ENCODE data around the gene MOV10L1. TPM values are rescaled to one million over a fixed set of nuclear protein-coding genes. Genes with fewer than 3 reads are reported as not detected.

The MOV10L1 gene
- total RNA-seq (2022; extraction: Qiagen RNA extraction): 0.10 TPM in 1 of 5 replicates, not detected in the others

DNA sequence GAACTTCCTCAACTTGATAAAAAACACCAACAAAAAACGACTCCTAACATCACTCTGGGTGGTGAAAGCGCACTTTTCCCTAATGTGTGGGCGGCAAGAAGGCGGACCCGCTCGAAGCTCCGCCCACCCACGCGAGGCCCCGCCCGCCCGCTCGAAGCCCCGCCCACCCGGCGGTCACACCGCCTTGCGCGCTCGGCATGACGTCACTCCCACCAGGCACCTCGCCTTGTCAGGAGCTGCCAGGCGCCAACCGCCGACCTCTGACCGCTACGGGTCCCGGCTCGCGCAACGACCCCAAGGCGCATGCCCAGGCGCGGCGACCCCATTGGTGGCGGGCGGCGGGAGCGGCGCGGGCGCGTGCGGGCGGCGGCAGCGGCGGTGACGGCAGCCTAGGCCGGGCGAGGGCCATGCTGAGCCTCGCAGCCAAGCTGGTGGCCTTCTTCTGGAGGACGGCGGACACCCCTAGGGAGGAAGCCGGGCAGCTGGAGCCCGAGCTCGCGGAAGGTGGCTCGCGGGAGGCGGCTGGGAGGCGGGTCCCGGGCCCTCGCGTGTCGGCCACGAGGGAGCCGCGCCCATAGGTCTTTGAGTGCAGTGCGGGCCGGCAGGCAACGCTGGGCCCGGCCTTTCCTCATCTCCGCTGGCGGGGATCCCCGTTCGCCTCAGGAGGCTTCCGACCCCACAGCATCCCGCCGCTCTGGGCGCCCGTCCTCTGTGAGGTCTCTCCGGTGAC is at the start of gene MOV10L1:
Gene MOV10L1 (plus strand): TSS at position 325 of the 730 bp plus-strand sequence. CDS start 83 bp downstream, at position 408.

DNA sequence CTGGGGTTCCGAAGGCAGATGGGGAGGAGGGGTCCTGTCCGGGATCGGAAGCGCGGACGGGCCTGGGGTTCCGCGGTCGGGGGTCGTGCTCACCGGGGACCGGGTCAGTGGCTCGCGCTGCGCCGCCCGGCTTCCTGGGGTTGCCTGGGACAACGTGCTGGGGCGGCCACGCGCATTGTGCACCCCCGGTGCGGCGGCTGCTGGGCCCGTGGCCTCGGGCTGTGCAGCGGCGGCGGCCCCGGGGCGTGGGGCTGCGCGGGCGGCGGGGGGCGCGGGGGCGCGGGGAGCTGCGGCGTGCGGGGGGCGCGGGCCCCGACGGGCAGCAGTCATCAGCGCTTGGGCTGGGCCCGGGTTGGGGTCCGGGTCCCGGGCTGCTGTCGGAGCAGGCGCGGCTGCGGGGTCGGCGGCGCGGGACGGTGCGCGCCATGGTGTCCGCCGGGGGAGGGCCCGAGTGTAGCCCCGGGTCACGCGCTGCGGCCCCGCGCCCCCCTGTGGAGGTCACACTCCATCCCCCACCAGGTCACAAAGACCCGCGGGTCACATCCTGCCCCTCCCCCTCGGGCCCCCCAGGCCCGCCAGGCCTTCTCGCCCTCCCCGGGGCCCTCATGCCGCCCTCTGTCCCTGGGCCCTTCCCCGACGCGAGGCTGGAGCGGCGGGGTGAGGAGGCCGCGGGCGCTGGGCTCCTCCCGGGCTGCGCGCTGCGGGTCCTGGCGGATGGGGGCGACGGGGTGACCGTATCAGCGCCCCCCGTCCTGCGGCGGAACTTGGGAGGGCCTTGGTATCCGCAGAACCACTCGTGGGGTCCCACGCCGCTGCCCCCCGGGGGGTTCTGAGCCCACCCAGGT is 31.5 kb upstream of the MOV10L1 start, which contains the start of gene TTLL8:
Gene TTLL8 (minus strand): TSS at position 238 of the 845 bp plus-strand sequence.

DNA sequence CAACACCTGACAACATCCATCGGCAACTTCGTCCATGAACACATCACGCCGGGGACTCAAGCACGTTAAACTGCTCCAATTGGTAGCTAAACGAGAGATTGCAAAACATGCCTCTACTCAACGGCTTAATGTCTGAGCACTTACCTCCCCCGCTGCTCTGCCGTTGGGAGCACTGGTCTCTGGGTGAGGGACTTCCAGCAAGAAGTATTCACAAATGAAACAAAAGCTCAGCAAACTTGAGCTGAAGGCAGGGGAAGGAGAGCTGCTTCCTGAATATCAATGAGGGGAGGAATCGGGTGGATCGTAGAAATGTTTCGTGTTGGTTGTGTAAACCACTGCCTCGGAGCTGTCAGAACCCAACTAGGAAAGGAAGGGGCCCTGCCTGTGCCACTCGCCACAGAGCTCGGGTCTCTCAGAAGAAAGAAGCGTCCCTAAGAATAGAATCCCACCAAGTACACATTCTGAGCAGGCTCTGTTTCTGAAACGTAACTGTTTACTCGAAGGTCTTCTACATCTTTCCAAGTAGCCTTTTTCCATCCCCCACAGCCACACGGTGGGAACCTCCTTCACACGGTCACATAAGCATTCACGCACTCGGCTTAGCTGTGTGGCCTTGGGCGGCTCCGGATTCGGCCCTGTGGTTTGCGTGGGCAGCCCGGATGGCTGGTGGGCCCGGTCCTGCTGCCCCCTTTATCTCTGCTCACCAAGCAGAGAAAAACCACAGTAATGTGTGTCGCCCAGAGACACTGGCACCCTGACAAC is 4.4 kb upstream of the MOV10L1 start, which contains the start of gene MLC1:
Gene MLC1 (minus strand): TSS at position 216 of the 762 bp plus-strand sequence. CDS start 524 bp downstream, outside the sequence.

DNA sequence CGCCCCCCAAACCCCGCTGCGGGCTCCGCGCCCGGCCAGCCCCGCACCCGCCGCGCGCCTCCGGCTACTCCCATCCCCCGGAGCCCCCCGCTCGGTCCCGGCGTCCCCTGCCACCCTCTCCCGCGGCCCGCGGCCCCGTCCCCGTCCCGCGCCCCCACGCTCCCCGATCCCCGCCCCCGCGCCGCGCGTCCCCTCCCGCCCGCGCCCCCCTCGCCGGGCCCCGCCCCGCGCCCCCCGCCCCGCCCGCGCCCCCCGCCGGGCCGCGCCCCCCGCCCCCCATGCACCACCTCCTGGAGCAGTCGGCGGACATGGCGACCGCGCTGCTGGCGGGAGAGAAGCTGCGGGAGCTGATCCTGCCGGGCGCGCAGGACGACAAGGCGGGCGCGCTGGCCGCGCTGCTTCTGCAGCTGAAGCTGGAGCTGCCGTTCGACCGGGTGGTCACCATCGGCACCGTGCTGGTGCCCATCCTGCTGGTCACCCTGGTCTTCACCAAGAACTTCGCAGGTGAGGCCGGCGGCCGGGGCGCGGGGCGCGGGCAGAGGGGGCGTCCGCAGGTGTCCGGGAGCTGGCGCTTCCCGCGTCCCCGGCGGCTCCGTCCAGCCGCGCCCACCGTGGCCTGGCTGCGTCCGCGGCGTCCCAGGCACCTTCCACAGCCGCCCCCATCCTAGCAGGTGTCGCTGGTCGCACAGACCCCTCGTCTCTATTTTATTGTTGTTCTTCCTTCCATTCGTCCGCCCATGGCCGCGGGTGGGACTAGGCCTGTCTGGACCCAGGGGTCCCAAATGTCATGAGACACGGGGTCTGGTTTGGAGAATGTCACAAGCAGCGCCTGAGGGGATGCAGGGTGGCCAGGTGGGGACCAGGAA is 80.9 kb downstream of the MOV10L1 start, which contains the start of gene PANX2:
Gene PANX2 (plus strand): TSS at position 279 of the 866 bp plus-strand sequence. CDS start 0 bp downstream, at position 279.

DNA sequence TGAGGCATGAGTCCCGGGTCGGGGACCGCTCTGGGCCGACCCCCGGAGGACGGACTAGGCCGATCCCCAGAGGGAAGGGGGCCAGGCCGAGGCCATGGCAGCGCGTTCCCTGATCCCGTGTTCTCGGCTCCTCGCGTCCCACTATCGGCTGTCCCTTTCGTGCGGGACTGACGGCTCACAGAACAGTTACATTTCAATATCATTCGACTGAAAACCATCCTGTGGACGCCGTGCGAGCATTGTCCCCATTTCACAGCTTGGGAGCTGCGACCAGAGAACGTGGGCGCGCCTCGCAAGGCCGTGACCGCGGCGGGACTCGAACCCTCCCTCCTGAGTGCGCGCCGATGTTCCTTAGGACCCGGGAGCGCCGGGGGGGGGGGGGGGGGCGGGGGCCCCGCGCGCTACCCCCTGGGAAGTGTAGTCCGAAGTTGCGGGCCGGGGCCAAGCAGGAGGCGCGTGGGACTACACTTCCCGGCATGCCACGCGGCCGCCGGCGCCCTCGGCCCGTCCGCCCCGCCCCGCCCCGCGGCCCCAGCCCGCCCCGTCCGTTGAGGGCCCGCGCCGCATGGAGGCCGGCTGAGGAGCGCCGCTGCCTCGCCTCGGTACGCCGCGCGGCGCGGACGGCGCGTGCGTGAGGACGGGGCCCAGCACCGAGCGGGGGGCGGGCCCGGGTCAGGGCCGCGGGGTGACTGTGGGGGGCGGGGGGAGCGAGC is 95.7 kb downstream of the MOV10L1 start, which contains the start of gene TRABD:
Gene TRABD (plus strand): TSS at position 539 of the 713 bp plus-strand sequence. CDS start 7,148 bp downstream, outside the sequence.

DNA sequence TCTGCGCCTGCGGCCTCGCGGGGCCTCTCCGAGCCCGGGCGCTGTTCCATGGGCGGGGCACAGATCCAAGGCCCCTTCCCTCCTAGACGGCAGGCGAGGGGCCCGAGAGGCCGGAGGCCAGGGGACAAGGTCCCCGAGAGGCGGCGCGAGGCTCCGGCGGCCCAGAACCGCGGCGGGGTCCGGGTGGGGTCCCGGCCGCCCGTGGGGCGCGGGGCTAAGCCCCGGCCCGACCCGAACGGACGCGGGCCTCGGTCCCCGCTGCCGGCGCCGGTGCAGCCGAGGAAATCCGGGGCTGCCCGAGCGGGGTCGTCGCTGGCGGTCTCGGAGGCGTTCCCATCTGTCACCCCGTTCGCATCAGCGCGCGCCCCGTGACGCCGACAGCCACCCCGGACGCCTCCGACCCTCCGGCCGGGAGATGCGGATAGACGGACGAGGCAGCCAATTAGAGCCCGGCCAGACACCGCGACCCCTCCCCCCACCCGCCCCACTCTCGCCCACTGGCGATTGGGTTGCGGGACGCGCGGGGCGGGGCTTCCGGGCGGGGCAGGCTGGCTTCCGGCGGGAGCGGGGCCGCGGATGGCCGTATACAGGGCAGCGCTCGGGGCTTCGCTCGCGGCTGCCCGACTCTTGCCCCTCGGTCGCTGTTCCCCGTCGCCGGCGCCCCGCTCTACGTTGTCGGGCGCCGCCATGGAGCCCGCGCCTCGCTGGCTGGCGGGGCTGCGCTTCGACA is 110.8 kb downstream of the MOV10L1 start, which contains the start of gene SELENOO:
Gene SELENOO (plus strand): TSS at position 551 of the 730 bp plus-strand sequence. CDS start 26 bp downstream, at position 577.

Other genes starting within 250 kb of the MOV10L1 start
- 10.2 to 14.3 TPM (median 14.0 TPM) in 5 replicates for gene ZBED4, start 236.2 kb upstream of the MOV10L1 start, total RNA-seq (2022; extraction: Qiagen RNA extraction)
- gene ALG12, start 171.6 kb upstream of the MOV10L1 start, total RNA-seq (2022; extraction: Qiagen RNA extraction): 8.2 to 11.8 TPM (median 10.0 TPM) in 5 replicates
- gene CRELD2, start 171.4 kb upstream of the MOV10L1 start, total RNA-seq (2022; extraction: Qiagen RNA extraction): 19.6 to 29.4 TPM (median 27.4 TPM) in 5 replicates
- 43.7 to 82.4 TPM (median 79.1 TPM) in 5 replicates for gene PIM3, start 129.2 kb upstream of the MOV10L1 start, total RNA-seq (2022; extraction: Qiagen RNA extraction)
- 0.04 to 0.07 TPM (median 0.05 TPM) in 4 of 5 replicates, not detected in the other for gene IL17REL, start 77.2 kb upstream of the MOV10L1 start, total RNA-seq (2022; extraction: Qiagen RNA extraction)
- not detected in 5 replicates for gene TTLL8, start 31.7 kb upstream of the MOV10L1 start, total RNA-seq (2022; extraction: Qiagen RNA extraction)
- 0.02 to 0.05 TPM (median 0.02 TPM) in 5 replicates for gene MLC1, start 4.6 kb upstream of the MOV10L1 start, total RNA-seq (2022; extraction: Qiagen RNA extraction)
- gene PANX2, start 80.7 kb downstream of the MOV10L1 start, total RNA-seq (2022; extraction: Qiagen RNA extraction): 4.7 to 6.5 TPM (median 5.9 TPM) in 5 replicates
- 19.4 to 34.3 TPM (median 30.4 TPM) in 5 replicates for gene TRABD, start 95.9 kb downstream of the MOV10L1 start, total RNA-seq (2022; extraction: Qiagen RNA extraction)
- gene SELENOO, start 111.0 kb downstream of the MOV10L1 start, total RNA-seq (2022; extraction: Qiagen RNA extraction): 11.4 to 19.2 TPM (median 17.8 TPM) in 5 replicates
- gene TUBGCP6, start 155.0 kb downstream of the MOV10L1 start, total RNA-seq (2022; extraction: Qiagen RNA extraction): 5.1 to 11.6 TPM (median 9.8 TPM) in 5 replicates
- gene HDAC10, start 161.3 kb downstream of the MOV10L1 start, total RNA-seq (2022; extraction: Qiagen RNA extraction): 5.0 to 12.0 TPM (median 9.8 TPM) in 5 replicates
- 16.4 to 26.6 TPM (median 22.3 TPM) in 5 replicates for gene MAPK12, start 171.7 kb downstream of the MOV10L1 start, total RNA-seq (2022; extraction: Qiagen RNA extraction)
- 5.0 to 7.8 TPM (median 6.3 TPM) in 5 replicates for gene MAPK11, start 180.4 kb downstream of the MOV10L1 start, total RNA-seq (2022; extraction: Qiagen RNA extraction)
- gene PLXNB2, start 217.6 kb downstream of the MOV10L1 start, total RNA-seq (2022; extraction: Qiagen RNA extraction): 75.7 to 126 TPM (median 115 TPM) in 5 replicates
- gene DENND6B, start 237.0 kb downstream of the MOV10L1 start, total RNA-seq (2022; extraction: Qiagen RNA extraction): 1.6 to 3.2 TPM (median 2.9 TPM) in 5 replicates